SKM-1 (cell line): Measurements from ENCODE around the gene HRH2.
"Not testable (repeated sequence)": the region's sequence is repeated elsewhere in the genome, so short reads cannot be mapped to it uniquely, and the experiment has no call there.

ENCODE experiments used
- DNase-seq: peaks from one replicate; lab custom pipeline; 2025; ENCODE audit not compliant: unreplicated experiment; lab: John Stamatoyannopoulos, UW

The HRH2 gene

DNA sequence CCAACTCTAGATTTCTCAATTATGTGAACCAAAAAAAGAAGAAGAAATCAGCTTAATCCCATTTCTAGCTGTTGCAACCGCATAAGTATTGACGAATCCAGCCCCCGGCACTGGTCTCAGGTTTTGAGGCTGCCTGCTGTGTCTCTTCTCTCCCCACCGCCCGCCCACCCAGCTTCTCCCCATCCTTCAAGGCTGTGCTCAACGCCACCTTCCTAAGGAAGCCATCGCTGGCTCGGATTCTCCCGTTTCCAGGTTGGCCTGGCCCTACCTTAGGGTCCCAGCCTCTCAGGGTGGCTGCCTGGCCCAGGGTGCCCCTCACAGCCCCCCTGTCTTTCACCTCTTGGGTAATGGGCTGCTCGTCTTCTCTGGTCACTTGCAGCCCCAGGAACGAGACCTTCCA is 77.8 kb downstream of the HRH2 start:
- no peak for DNase-seq

DNA sequence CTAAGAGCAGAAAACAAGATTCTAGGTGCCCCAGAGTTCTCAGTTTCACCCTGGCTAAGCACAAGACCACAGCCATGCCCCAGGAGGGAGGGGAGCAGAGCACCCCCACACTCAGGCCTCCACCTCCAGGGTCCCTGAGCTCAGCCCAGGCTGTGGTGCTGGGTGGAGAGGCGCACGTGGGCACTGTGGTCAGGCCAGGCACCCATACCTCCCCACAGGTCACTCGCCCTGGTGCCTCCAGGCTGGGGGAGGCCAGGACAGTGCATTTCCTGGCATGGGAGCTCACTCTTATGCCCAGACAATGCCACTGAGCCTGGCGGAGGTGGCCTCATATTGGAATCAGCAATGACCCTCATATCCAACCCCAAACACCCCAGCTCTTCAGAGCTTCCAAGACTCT is 78.8 kb downstream of the HRH2 start:
- no peak for DNase-seq

DNA sequence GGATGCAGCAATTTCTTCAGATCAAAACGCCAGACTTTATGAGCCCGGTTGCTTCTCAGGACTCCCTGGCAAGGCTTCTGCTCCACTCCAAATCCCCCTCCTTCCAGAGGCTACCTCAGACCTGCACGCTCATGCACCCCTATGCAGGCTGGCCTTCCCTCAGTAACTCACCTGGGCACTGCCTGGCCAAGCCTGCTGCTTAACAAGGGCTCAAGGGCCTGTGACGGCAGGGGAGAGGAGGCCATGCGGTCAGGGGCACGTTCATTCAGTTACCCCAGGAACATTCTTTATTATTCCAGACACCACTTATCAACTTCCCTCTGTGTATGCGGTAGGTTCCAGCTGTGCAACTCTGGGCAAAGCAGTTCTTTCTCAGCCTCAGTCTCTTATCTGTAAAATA is 79.6 kb downstream of the HRH2 start:
- no peak for DNase-seq

DNA sequence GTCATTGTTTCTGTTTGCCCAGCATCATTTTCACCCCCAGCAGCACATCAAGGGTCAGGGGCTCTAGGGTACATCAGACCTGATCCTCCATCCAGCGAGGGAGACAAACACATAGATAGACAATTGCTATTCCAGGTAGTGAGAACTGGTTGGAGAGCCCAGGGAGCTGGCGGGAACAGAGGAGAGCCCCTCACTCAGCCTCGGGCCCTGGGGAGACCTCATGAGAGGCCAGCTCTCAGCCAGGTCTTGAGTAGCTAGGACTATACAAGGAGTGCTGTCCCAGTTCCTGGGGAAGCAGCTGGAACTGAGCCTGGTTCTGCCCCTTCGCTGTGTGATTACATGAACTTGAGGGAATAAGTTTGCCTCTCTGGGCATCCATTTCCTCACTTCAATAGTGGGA is 80.3 kb downstream of the HRH2 start:
- DNase-seq: no peak

DNA sequence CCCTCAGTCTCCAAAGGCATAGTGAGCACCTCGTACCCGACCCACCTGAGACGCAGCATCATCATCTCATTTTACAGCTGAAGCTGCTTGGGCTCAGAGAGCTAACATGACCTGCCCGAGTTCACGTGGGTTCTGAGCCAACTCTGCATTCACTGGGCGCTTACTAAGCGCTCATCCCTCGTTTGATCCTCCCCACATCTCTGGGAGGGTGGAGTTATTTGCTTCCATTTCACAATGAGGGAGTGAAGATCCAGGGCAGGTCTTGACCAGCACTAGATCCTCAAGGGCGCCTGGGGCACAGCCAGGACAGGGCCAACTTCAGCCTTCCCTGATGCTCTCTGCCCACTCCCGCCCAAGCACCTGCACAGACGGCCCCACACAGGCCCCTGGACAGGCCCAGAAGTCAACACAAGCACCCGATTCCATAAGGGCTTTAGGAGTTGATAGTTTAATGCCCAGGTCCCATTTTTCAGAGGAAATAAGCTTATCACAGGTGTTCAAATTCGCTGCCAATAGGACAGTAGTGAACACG is 80.8 kb downstream of the HRH2 start:
- DNase-seq: no peak

DNA sequence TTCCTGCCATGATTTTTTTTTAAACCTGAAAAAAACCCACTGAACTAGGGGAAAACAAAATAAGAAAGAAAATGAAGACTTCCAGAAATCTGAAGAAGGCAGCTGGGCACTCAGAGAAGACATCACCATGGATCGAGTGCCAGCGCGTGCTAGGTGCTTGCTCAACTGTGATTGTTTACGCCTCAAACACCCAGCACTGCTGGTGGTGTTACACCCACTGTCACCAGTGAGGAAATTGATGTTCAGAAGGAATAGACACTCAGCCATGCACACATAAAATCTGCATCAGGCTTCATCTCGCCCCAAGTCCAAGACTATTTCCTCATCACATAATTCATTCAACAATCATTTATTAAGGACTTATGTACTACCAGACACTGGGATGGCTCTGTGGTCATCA is 82.1 kb downstream of the HRH2 start:
- no peak for DNase-seq

DNA sequence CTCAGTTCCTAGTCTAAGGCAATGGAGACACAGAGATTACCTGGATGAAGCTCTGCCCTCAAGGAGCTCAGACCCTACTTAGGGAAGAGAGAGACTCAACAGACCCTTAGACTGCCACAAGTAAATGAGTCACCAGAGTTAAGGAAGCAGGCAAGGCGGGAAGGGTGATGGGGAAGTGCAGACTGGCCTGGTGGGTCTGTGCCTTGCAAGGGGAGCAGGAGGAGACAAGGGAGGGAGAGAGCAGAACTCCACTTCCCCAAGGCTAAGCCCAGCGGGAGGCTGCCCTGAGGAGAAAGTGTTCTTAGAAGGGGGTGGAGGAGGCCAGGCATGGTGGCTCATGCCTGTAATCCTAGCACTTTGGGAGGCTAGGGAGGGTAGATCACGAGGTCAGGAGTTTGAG is 83.7 kb downstream of the HRH2 start:
- no peak for DNase-seq

DNA sequence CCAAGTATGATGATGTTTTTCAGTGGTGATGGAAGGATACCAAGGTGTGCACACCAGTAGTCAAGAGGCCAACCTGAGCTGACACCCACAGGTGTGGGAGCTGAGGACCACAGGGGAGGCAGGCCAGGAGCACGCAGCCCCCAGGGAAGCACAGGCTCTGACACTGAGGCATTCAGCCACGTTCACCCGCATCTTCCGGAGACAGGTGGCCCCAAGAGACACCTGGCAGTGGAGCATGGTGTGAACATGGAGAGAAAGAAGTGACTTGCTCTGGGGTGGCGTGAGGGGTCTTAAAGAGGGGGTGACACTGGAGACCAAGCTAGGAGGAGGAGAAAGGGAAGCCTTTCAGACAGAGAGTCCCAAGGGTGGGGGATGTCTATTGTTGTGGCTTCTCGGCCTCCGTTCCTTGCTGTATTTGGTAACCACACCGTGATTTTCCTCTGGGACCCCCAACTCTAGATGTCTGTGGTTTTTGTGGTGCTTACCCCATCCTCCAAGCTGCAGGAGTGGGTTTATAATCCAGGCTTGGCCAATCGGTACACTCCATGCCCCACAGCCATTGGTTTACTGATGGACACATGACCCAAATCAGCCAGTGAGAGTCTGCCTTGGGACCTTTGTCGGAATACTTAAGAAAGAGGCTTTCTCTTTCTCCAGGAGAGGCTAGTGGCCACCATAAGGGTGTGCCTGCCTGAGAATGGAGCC is 84.6 kb downstream of the HRH2 start:
- DNase-seq: no peak

DNA sequence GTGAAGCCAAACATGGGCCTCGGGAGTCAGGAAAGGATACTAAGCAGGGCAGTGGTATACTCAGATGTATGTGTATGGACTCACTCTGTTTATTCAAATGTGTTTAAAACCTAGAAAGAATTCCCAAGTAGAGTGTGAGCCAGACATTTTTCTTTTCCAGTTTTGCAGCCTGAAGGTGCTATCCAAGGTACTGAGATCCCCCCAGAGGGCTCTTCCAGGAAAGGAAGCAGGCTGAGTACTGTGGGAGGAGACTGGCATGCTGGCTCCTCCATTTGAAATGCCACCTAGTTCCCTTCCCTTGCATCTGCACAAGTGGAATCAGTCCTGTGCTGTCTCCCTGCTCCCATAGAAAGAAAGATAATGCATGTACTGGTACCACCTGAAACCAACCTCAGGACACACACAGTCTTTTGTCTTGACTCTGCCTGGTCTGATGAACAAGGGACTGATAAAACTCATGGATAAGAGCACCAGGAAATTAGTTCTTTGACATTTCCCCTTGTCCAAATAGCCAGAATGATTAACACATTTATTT is 85.9 kb downstream of the HRH2 start:
- DNase-seq: no peak

DNA sequence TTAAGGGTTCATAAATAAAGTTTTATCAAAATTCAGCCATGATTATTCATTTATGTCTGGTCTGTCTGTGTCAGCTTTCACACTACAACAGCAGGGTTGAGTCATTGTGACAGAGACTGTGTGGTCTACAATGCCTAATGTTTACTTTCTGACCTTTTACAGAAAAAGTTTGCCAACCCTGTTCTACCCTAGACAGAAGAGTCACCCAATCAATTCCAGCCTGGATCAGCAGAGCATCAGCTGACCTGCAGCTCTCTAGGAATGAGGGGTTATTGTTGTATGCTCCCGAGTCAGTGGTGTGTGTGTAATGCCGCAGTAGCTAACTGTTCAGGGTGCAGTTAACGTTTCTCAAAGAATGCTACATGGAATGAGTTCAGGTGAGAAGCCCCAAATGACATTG is 87.3 kb downstream of the HRH2 start:
- DNase-seq: no peak

DNA sequence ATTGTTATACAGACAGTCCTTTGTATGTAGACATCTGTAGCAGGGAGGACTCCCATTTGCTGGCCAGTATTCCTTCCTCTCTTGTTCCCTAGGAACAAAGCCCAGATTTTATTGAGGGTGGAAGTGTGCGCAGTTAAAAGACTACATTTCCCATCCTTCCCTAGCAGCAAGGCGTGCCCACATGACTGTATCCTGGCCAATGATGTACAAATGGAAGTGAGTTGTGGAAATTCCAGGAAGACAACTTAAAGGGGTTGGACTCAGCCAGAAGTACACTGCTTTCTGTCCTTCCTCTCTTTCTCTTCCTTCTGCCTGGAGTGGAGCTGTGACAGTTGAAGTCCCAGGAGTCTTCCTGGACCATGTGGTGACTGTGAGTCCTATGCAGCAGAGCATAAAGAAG is 89.0 kb downstream of the HRH2 start:
- DNase-seq: no peak

DNA sequence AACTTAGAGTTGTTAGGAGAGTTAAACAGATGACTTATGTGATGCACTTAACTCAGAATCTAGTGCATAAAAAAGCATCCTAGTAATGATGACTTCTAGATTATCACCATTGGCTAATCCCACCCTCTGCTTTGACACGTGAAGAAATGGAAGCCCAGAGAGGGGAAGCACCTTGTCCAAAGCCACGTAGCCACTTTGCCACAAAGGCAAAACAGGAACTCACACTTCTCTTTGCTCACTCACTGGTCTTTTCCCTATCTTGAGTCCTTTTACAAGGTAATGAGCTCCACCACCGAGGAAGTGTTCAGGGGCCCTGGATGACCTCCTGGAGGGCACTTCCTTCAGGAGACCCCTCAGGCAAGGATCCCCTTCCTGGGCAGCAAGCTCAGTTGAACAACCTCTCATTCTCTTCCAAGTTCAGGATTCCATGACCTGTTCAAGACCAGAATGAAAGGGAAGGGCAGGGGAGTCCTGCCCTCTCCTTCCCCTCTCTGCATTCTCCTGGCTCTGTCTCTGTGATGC is 89.7 kb downstream of the HRH2 start:
- DNase-seq: no peak

DNA sequence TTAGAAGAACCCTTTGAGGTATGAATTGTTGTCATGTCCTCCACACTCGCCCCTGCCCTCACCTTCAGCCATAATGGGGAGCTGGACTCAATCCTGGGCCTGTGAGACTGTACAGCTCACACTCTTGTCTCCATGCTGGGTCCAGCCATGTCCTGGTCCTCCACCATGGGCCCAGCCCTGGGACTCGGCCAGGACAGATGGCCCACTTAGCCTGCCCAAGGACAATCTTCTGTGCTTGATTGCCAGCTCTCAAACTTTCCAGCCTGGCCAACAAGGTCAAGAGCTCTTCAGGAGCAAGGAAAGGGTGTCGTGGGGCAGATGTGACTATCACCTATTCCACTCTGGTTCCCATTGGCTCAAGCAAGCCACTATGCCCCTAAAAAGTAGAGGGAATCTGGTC is 90.8 kb downstream of the HRH2 start:
- DNase-seq: no peak

DNA sequence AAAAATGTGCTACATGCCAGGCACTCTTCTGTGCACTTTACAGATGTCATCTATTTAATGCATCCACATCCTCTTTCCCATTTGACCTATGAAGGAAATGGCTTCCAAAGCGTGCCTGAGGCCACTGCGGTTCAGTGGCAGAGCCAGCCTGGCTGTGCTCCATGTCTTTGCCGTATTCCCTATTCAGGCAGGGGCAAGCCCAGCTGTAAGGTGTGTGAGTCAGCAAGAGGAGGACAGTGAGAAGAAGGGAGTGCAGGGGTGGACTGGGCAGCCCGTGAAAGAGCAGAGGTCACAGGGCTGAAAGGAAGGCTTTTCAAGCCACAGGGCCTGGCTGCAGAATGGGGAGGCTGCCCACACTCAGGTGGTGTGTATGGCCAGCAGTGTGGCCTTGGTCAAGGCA is 91.7 kb downstream of the HRH2 start:
- DNase-seq: no peak

DNA sequence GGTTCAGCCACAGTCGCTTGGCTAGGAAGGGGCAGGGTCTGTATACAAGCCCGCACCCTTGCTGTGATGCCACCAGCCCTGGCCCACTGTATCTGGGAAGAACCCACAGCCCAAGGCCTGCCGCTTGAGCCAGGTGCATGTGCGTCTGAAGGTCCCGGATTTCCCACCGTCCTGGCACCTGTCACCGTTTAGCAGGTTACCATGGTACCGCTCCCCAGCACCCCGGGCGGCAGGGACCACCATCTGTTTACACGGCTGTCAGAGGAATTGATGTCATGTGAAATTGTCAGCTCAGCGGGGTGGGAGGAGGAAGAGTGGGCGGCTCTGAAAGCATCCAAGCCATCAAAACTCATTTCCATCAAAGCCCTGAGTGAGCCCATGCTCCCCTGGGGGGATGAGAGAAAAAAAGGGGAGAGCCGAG is 92.7 kb downstream of the HRH2 start:
- DNase-seq: no peak

DNA sequence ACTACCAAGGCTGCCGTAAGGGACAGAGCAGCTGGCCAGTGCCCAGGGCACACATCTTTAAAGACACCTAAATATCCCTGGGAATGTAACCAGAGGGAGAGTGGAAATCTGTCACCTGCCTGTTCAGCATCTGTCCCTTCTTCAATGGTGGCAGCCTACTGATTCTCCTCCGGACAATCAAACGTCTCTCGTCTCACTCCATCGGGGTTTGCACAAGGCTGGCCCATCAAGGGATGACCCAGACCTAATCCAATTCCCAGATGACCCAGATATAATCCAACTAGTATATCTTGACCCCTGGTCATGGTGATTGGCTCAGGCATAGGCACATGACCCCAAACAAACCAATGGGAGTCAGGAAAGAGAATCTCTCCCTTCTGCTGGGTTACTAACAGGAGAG is 93.5 kb downstream of the HRH2 start:
- no peak for DNase-seq

DNA sequence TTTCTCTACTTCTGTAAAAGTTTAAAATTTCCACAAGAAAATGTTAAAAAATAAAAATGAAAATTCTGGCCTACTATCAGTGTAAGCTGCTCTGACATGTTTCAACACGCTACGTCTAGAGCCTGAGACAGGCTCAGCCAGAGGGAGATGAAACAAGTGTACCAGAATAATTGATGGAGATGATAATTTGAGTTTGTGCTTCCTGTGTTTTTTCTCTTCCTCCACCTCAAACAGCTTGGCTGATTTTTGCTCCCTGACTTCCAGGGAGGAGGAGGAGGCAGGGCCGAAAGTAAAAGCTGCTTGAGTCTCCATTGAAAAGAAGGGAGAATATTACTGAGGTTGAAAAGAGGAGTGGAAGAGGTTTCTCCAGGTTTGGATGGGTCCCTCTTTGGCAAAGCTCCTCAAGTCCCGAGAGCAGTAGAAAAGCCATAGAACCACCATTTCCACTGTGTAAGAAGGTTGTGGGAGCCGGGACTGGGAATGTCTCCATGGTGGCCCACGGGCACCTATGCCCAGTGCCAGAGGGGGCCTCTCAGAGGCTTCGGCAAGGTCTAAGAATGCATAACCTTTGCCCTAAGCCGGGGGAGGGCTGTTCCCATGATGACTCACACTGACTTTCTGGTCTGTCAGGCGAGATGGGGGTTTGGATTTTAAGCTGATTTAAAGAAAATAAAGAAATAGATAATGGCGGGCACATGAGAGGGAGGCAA is 95.1 kb downstream of the HRH2 start:
- DNase-seq: no peak

DNA sequence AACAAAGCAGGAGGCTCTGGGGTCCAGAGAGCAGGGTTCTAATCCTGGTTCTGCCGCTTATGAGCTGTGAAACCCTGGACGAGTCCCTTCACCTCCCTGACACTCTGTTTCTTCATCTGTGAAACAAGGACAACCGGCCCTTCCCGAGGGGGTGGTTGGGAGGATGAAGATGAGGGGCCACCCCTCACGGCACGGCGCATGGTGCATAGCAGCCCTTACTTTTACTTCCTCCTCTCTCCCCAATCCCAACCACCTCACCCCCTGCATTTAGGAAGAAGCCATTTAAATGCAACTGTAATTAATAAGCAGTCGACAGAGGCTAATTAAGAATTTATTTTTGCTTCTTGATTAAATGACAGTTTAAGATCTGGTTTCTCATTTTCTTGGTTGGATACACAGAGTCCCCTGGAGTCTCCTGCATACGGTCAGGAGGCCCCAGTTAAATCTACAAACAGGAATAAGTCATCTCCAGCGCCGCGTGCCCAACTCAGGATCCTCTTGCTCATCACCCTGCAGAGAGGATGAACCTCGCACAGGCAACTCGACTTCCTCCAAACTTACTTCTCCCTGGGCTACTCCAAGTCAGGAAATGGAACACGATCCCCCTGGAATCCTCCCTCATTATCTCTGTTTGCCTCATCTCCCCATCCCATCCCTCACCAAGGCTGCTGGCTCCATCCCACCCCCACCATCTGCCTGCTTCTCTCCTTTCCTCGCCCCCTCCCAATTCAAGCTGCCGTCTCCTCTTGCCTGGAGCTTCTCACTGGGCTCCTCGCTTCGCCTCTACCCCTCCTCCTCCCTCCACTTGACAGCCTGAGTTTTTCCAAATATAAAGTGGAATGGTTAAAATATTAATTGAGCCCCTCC is 95.9 kb downstream of the HRH2 start:
- DNase-seq: no peak

DNA sequence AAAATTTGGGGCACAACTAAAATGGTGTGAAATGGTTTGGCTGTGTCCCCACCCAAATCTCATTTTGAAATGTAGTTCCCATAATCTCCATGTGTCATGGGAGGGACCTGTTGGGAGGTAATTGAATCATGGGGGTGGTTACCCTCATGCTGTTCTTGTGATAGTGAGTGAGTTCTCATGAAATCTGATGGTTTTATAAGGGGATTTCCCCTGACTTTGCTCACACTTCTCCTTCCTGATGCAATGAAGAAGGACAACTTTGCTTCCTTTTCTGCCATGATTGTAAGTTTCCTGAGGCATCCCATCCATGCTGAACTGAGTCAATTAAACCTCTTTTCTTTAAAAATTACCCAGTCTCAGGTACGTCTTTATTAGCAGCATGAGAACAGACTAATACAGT is 102.1 kb downstream of the HRH2 start:
- not testable (repeated sequence) for DNase-seq
